B cell (primary cell): ENCODE measurements around the gene RNLS. TPM values are rescaled to one million over a fixed set of nuclear protein-coding genes. Genes with fewer than 3 reads are reported as not detected.

Source experiments
- ATAC-seq: fragments of 200-7000 bp; cut with Tn5 transposase; one replicate; pipeline ENCODE4 v1.10.0; 2021; ENCODE audit warnings: low read depth, mild to moderate bottlenecking, moderate number of reproducible peaks, moderate library complexity
- CTCF ChIA-PET: fragments of 350-600 bp; sonication (Branson Sonifier 250); formaldehyde crosslinking; loops from one replicate; lab custom pipeline; 2021; ENCODE audit warnings: antibody characterized with exemption, inconsistent platforms; lab: Charles Lee
- POLR2A ChIA-PET: fragments of 350-600 bp; sonication (Branson Sonifier 250); formaldehyde crosslinking; loops from one replicate; lab custom pipeline; 2021; ENCODE audit warnings: antibody characterized with exemption; lab: Charles Lee
- DNase-seq: peaks from one replicate; pipeline ENCODE4 v3.0.0; 2013
- H2AFZ ChIP-seq: 2 replicates; pipeline ENCODE4 v1.6.1; 2012; ENCODE audit warnings: mild to moderate bottlenecking, low read depth, low read length; ENCODE audit not compliant: insufficient read depth, poor library complexity, severe bottlenecking
- H3K27ac ChIP-seq, 2 donors: 1 replicate in 1 of 2; 2 replicates in 1 of 2; pipeline ENCODE4 v1.5.1; 2012 to 2013; ENCODE audit warnings: low read length in 2 of 2, mild to moderate bottlenecking in 2 of 2, moderate library complexity in 1 of 2
- H3K27me3 ChIP-seq, 4 experiments: fragments of 200-600 bp in 1 of 4; sonication (generic) in 1 of 4; replicated peaks in 1 of 4; 1 replicate in 2 of 4; 2 replicates in 2 of 4; pipeline versions ENCODE4 v1.6.1 to v1.7.0; 2013 to 2016; ENCODE audit warnings: low read length in 3 of 4, mild to moderate bottlenecking in 2 of 4, mixed read lengths in 1 of 4, moderate library complexity in 1 of 4; ENCODE audit not compliant: insufficient read depth in 4 of 4, control insufficient read depth in 3 of 4; ENCODE audit errors: control extremely low read depth in 1 of 4
- H3K36me3 ChIP-seq, 2 experiments: replicated peaks in 1 of 2; 1 replicate in 1 of 2; 2 replicates in 1 of 2; pipeline versions ENCODE4 v1.6.1 to v1.7.1; 2013; ENCODE audit warnings: low read length in 1 of 2; ENCODE audit not compliant: insufficient read depth in 2 of 2, control insufficient read depth in 1 of 2; ENCODE audit errors: control extremely low read depth in 1 of 2, extremely low read depth in 1 of 2
- H3K4me1 ChIP-seq, 2 donors: fragments of 200-600 bp in 1 of 2; sonication (generic) in 1 of 2; 1 replicate in 1 of 2; 2 replicates in 1 of 2; pipeline versions ENCODE4 v1.5.1 to v1.6.1; 2013 to 2017; ENCODE audit warnings: low read length in 2 of 2; ENCODE audit not compliant: control insufficient read depth in 2 of 2, insufficient read depth in 2 of 2
- H3K4me2 ChIP-seq: replicated peaks from 2 replicates; pipeline ENCODE3; 2012; ENCODE audit warnings: mild to moderate bottlenecking, low read depth, low read length; ENCODE audit not compliant: poor library complexity, severe bottlenecking
- H3K4me3 ChIP-seq, 5 experiments: fragments of 200-600 bp in 1 of 5; sonication (generic) in 1 of 5; 1 replicate in 3 of 5; 2 replicates in 2 of 5; pipeline versions ENCODE4 v1.5.1 to v1.7.0; 2011 to 2016; ENCODE audit warnings: low read length in 4 of 5, mild to moderate bottlenecking in 4 of 5, low read depth in 2 of 5, control low read depth in 1 of 5, moderate library complexity in 1 of 5; ENCODE audit not compliant: insufficient read depth in 1 of 5; ENCODE audit errors: control extremely low read depth in 1 of 5, extremely low read depth in 1 of 5
- H3K79me2 ChIP-seq: fragments of 200-600 bp; sonication (generic); one replicate; pipeline ENCODE4 v1.6.0; 2016; ENCODE audit warnings: low read length; ENCODE audit not compliant: control insufficient read depth, insufficient read depth
- H3K9ac ChIP-seq: fragments of 200-600 bp; sonication (generic); 2 replicates; pipeline ENCODE4 v1.6.1; 2017; ENCODE audit warnings: mild to moderate bottlenecking, low read length, moderate library complexity
- H3K9me3 ChIP-seq, 3 donors: one replicate each; pipeline versions ENCODE4 v1.6.1 to v1.7.1; 2013; ENCODE audit warnings: low read length in 2 of 3; ENCODE audit not compliant: control insufficient read depth in 2 of 3, insufficient read depth in 1 of 3; ENCODE audit errors: control extremely low read depth in 1 of 3
- H4K20me1 ChIP-seq: 2 replicates; pipeline ENCODE4 v1.6.0; 2012; ENCODE audit warnings: mild to moderate bottlenecking, low read length; ENCODE audit not compliant: insufficient read depth, control insufficient read depth, poor library complexity, severe bottlenecking
- H3K27ac Mint-ChIP-seq: one replicate; pipeline ENCODE4 v1.8.0; 2021; ENCODE audit warnings: mixed read lengths
- H3K27me3 Mint-ChIP-seq: one replicate; pipeline ENCODE4 v1.8.0; 2021; ENCODE audit warnings: mixed read lengths
- H3K4me1 Mint-ChIP-seq: one replicate; pipeline ENCODE4 v1.8.0; 2021; ENCODE audit warnings: mixed read lengths
- H3K4me3 Mint-ChIP-seq: one replicate; pipeline ENCODE4 v1.8.0; 2021; ENCODE audit warnings: mixed read lengths
- H3K9me3 Mint-ChIP-seq: one replicate; pipeline ENCODE4 v1.8.0; 2022; ENCODE audit warnings: mixed read lengths; ENCODE audit not compliant: insufficient read depth
- EZH2 ChIP-seq: IDR thresholded peaks from 2 replicates; pipeline ENCODE4 v1.6.1; 2012; ENCODE audit warnings: borderline replicate concordance, low read depth, mild to moderate bottlenecking, moderate library complexity, low read length; ENCODE audit not compliant: insufficient read depth, poor library complexity, severe bottlenecking
- WGBS: methylation state at CpG from one replicate; pipeline ENCODE4 v1.1.5; 2013; ENCODE audit warnings: missing lambda C conversion rate; ENCODE audit not compliant: insufficient coverage; 5-methylcytosine and 5-hydroxymethylcytosine counted together
- intact Hi-C: fragments of 100-400 bp; cut with micrococcal nuclease; formaldehyde crosslinking; loops from one replicate; pipeline ENCODE4 v1.10.0; 2022
- polyA plus RNA-seq: library from polyadenylated mRNA; depleted of rRNA; stranded (reverse); fragments of >200 nt; gene quantifications from 2 replicates; pipeline ENCODE4 v1.2.3, GENCODE V29; 2012
- total RNA-seq, 2 donors: library from RNA; stranded (reverse); fragments of 120-200 nt in 1 of 2; gene quantifications; 1 replicate in 1 of 2; 2 replicates in 1 of 2; pipeline versions ENCODE4 v1.2.3 to v1.2.4, GENCODE V29; 2013 to 2022
- TF ChIP-seq, protein P1 (sequence below): fragments of 200-600 bp; IDR thresholded peaks from one replicate; pipeline ENCODE4 v1.8.0; 2022; ENCODE audit warnings: antibody characterized with exemption, mild to moderate bottlenecking

RNLS gene
- total and polyA plus RNA-seq, 2 donors (not counting 1 experiment from before 2014, with no cell fraction given): 3.5 to 7.5 TPM

DNA sequence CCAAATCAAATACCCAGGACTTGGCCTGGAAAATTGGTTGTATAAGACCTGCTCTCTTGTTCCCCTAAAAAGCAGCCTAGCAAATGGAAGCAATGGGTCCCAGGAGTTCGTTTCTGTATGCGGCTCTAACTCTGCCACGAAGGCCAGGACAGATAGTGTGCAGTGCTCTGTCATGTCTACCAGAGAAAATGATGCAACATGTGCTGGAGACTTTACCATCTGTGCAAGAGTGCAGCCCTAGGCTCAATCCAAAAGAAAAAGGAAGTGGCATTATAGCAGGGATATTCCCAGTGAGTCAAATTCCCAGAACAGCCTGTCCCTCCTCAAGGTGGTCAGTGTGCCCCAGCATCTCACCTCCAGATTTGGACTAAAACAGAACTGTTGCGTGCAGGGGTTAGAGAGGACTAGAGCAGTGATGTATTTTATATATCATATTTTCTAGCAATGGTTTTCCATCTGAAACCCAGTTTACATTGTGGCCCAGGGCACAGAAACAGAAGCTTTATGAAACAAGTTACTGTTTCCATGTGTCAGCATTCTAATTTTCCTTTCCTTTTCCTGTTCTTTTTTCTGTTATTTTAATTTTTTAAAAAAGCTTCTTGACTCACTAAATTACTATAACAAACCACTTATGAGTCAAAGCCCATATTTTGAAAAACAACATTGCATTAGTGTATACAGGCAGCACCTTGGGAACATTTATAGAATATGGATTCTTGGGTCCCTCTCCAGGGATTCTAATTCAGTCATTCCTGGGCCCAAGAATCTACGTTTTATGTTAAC lies 311.2 kb downstream of the RNLS start:
- POLR2A ChIA-PET: no interaction called here
- H3K79me2 ChIP-seq: no peaks in the 10 kb centered on the region
- peak overlapping the region; percentile 54 for H3K4me2 ChIP-seq
- Mint-ChIP-seq H3K4me1 (peaks cover 25% of the 10 kb centered on the region), H3K27me3 (no peaks in the 10 kb centered on the region), H3K4me3 (peak overlapping the region; percentile 58), H3K9me3 (no peaks in the 10 kb centered on the region), H3K27ac (peak overlapping the region; percentile 75)
- 71% methylated on average over 1 of the region's 5 CpGs for WGBS
- no peak overlapping the region for H3K4me3 ChIP-seq
- H3K9me3 ChIP-seq: no peaks in the 10 kb centered on the region
- no peaks in the 10 kb centered on the region for H4K20me1 ChIP-seq
- TF ChIP-seq, protein P1, sequence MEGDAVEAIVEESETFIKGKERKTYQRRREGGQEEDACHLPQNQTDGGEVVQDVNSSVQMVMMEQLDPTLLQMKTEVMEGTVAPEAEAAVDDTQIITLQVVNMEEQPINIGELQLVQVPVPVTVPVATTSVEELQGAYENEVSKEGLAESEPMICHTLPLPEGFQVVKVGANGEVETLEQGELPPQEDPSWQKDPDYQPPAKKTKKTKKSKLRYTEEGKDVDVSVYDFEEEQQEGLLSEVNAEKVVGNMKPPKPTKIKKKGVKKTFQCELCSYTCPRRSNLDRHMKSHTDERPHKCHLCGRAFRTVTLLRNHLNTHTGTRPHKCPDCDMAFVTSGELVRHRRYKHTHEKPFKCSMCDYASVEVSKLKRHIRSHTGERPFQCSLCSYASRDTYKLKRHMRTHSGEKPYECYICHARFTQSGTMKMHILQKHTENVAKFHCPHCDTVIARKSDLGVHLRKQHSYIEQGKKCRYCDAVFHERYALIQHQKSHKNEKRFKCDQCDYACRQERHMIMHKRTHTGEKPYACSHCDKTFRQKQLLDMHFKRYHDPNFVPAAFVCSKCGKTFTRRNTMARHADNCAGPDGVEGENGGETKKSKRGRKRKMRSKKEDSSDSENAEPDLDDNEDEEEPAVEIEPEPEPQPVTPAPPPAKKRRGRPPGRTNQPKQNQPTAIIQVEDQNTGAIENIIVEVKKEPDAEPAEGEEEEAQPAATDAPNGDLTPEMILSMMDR: no peak
- TF ChIP-seq EZH2: no peak
- intact Hi-C loops: loop anchor here (1.0 to 5.0 kb wide), 3 partner anchors 9 to 410 kb away; partner anchors contain the start of genes KLLN and PTEN
- no peaks in the 10 kb centered on the region for H3K36me3 ChIP-seq
- peaks cover 20 to 24% of the 10 kb centered on the region in 2 donors for H3K4me1 ChIP-seq
- ATAC-seq: no peak
- peak; percentile 19 for DNase-seq
- H3K27ac ChIP-seq: peak overlapping the region in 1 of 2 donors; percentile 52
- H3K27me3 ChIP-seq: no peaks in the 10 kb centered on the region
- CTCF ChIA-PET: interaction anchor here (1.1 kb wide), 1 partner anchor 55 kb away, joined by 3 read pairs; no protein-coding TSS in a partner anchor
- H3K9ac ChIP-seq: peak overlapping the region; percentile 24
- H2AFZ ChIP-seq: peak overlapping the region; percentile 58
